D721Med (cell line): ENCODE data around the gene CPSF3.

Source experiments
- DNase-seq: peaks from one replicate; pipeline ENCODE4 v3.0.0; 2011; ENCODE audit warnings: low spot score; ENCODE audit not compliant: insufficient read length
- FAIRE-seq: peaks from 2 replicates; lab custom pipeline; 2011; peaks lifted over from hg19 to GRCh38; lab: Jason Lieb, UNC
- TF ChIP-seq, protein P1 (sequence below): IDR thresholded peaks from 2 replicates; pipeline ENCODE4 v1.5.1; 2012; ENCODE audit warnings: mild to moderate bottlenecking, control low read depth; ENCODE audit not compliant: insufficient read depth; ENCODE audit errors: missing control alignments

Gene CPSF3

DNA sequence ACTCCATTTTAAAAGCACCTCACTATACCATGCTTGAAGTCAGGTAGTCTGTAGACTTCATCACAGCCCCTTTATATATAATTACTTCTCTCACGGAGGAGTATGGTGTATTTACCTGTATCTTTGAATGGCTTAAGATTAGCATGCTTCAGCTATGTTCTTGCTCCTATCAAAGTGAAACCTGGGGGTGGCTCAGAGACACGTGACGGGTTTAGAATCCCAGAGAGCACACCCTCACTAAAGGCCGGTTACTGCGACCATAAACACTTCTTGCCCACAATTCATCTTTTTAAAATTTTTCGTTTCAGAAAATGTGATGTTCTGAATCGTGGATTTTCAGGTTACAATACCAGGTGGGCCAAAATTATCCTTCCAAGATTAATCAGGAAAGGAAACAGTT lies 54.5 kb downstream of the CPSF3 start:
- FAIRE-seq (no peak), DNase-seq (no peak)
- TF ChIP-seq, protein P1, sequence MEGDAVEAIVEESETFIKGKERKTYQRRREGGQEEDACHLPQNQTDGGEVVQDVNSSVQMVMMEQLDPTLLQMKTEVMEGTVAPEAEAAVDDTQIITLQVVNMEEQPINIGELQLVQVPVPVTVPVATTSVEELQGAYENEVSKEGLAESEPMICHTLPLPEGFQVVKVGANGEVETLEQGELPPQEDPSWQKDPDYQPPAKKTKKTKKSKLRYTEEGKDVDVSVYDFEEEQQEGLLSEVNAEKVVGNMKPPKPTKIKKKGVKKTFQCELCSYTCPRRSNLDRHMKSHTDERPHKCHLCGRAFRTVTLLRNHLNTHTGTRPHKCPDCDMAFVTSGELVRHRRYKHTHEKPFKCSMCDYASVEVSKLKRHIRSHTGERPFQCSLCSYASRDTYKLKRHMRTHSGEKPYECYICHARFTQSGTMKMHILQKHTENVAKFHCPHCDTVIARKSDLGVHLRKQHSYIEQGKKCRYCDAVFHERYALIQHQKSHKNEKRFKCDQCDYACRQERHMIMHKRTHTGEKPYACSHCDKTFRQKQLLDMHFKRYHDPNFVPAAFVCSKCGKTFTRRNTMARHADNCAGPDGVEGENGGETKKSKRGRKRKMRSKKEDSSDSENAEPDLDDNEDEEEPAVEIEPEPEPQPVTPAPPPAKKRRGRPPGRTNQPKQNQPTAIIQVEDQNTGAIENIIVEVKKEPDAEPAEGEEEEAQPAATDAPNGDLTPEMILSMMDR, result no peak

GRCh38 chr2:9478526-9478925 lies 55.1 kb downstream of the CPSF3 start:
- FAIRE-seq (no peak), DNase-seq (no peak)
- TF ChIP-seq, protein P1, result no peak

- TF ChIP-seq, protein P1, result no peak
- no peak for DNase-seq
- no peak for FAIRE-seq
These were observed 56.7 kb downstream of the CPSF3 start for GRCh38 chr2:9480157-9480556.

DNA sequence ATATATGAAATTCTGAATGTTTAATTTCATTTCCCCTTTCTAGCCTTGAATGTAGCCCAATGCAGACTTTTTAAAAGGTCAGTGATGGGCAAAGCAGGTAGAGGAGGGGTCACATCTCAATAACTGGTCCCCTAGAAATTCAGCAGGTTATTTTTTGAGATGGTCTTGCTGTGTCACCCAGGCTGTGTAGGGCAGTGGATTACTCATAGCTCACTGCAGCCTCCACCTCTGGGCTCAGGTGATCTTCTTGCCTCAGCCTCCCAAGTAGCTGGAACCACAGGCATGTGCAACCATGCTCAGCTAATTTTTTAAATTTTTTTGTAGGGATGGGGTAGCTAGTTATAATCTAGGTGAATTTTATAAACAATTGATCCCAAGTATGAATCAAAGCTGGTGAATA lies 59.7 kb downstream of the CPSF3 start:
- FAIRE-seq, result no peak
- no peak for DNase-seq
- TF ChIP-seq, protein P1, result no peak

GRCh38 chr2:9484533-9484932 lies 61.1 kb downstream of the CPSF3 start:
- TF ChIP-seq, protein P1, result no peak
- DNase-seq, result no peak
- no peak for FAIRE-seq

GRCh38 chr2:9488583-9489547 lies 65.4 kb downstream of the CPSF3 start:
- no peak for DNase-seq
- FAIRE-seq, result no peak

More at GRCh38 chr2:9488583-9489547, 65.4 kb downstream of the CPSF3 start:
- TF ChIP-seq, protein P1, result no peak
